GM21529 (cell line): ENCODE data around the gene NDUFS4.
"Not testable (repeated sequence)": the region's sequence is repeated elsewhere in the genome, so short reads cannot be mapped to it uniquely, and the experiment has no call there.

ENCODE experiments used
- ATAC-seq: cut with Tn5 transposase; IDR thresholded peaks from one replicate; pipeline ENCODE4 v1.9.1; 2021; ENCODE audit not compliant: unreplicated experiment

NDUFS4 gene

DNA sequence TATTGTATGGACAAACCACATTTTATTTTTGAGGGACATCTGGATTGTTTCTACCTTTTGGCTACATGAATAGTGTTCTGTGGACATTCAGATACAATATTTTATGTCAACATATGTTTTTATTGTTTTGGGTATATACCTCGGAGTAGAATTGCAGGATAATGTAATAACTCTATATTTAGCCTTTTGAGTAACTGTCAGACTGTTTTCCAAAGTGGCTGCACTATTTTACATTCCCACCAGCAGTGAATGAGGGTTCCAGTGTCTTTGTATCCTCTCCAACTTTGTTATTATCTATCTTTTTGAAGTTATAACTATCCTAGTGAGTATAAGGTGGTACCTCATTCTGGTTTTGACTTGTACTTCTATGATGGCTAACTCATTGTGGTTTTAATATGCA is 11.0 kb downstream of the NDUFS4 start:
- no peak for ATAC-seq

GRCh38 chr5:53575101-53575500 is 14.7 kb downstream of the NDUFS4 start:
- no peak for ATAC-seq

DNA sequence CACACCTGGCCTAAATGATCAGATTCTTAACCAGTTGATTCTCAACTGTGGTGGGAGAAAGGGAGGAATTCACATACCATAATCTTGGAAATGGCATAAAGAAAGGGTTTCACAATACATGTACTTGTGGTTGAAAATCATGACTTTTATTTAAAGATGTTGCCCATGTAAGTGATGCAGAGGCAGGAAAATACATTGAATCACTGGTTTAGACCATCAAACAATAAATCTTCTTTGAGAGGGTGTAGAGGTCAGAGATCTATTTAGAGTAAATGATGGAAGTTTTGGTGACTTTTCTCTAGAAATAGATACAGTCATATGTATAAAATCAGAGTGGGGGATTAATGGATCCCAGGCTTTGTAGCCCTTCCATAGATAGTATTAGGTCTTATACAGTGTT is 15.4 kb downstream of the NDUFS4 start:
- no peak for ATAC-seq

DNA sequence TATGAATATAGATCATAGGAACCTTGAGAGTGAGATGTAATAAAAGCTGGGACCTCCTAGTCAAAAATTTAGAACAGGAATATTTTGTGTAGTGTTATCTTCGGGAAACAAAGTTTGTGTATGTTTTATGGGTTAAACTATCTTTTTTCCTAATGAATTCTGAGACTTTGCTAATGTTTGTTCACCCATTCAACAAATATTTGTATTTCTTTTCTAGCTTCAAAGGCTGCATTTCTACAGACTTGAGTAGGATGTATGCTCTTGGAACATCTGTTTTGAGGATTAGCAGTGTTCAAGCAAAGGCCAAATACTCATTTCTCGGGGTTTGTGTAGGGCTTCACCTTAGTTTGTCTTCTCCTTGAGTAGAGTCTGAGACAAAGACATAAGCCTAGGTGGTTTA is 16.2 kb downstream of the NDUFS4 start:
- no peak for ATAC-seq

- ATAC-seq: no peak
These were observed 18.4 kb downstream of the NDUFS4 start for GRCh38 chr5:53578854-53579253.

GRCh38 chr5:53580547-53580946 is 20.1 kb downstream of the NDUFS4 start:
- no peak for ATAC-seq

DNA sequence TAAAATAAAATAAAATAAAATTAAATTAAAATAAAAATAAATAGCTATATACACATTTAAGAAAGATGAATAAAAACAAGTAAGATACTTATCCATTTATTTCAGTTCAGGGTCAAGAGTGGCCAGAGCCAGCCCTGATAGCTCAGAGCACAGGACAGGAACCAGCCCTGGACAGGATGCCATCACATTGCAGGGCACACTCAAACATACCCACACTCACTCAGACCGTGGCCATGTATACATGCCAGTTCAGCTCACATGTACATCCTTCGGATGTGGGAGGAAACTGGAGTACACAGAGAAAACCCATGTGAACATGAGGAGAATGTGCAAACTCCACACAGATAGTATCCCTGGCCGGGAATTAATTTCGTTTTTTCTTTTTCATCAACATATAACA is 21.8 kb downstream of the NDUFS4 start:
- ATAC-seq: no peak

DNA sequence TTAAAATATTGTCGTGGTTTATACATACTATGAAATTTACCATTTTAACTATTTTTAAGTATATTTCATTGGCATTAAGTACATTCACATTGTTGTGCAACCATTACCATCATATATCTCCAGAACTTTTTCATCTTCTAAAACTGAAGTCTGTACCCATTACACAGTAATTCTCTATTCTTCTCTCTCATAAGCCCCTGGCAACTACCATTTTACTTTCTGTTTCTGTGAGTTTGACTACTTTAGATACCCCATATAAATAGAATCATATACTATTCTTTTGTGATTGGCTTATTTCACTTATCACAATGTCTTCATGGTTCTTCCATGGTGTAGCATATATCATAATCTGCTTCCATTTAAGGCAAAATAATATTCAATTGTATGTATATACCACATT is 30.3 kb downstream of the NDUFS4 start:
- ATAC-seq: no peak

DNA sequence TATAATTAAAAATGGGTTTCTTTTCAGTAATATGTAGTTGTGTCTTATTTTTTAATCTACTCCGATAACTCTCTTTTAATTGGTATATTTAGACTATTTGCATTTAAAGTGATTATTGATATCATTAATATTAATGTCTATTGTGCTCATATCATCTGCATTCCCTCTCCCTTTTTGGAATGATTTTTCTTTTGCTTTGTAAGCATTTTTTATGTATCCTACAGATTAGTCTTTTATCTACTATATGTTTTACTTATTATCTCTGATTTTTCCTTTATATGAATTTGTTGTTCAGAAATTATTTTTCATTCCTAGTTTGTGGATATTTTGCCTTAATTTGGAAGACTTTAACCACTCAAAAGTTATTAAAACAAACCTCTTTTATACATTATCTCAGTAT is 34.0 kb downstream of the NDUFS4 start:
- ATAC-seq: no peak

DNA sequence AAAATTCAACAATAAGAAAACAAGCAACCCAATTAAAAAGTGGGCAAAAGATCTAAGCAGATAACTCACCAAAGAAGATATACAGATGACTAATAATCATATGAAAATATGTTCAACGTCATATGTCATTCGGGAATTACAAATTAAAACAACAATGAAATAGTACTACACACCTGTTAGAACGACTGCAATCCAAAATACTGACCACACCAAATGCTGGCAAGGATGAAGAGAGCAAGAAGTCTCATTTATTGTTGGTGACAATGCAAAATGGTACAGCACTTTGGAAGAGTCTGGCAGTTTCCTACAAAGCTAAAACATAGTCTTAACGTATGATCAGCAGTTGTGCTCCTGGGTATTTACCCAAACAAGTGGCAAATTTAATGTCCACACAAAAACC is 37.5 kb downstream of the NDUFS4 start:
- no peak for ATAC-seq

GRCh38 chr5:53601570-53601969 is 41.1 kb downstream of the NDUFS4 start:
- no peak for ATAC-seq

DNA sequence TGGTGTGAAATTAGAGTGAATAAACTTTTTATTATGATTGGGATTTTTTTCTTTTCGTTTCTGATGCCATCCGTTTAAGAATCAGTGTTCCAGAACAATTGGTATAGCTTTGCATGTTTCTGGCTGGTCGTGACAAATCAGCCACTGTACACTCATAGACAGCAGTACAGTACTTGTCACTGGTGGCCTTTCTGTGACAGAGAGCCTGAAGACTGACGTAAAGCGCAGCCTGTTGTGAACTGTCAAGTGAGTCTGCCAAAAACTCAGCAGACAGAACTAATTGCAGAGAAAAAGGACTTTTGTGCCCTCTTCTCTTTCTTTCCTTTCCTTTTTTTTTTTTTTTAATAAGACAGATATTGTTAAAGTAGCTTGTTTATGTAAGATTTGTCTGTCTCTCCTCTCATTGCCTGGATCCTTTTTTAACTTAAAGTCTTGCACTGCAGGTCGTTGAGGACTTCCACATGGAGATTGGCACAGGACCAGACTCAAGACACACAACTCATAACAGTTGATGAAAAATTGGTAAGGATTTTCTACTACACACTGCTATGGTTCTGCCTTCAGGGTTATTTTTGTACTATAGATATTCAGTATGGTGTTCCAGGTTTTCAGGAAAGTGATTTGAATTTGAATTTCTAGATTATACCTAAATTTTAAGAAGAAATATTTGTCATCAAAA is 42.7 kb downstream of the NDUFS4 start:
- ATAC-seq: no peak

DNA sequence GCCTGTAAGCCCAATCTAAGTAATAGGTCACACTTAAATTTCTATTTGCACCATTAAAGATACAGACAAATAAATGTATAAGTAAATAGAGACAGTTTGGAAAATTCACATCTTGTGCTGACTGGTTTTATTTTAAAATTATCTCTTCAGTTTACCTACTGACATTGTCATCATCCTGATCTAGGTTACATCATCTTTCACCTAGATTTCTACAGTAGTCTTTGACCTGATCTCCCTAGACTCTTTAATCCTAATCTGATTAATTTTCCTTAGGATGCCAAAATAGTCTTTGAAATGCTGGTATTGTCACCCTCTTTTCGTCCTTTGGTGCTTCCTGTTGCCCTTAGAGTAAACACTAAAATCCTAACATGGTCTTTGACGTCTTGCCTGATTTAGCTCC is 43.9 kb downstream of the NDUFS4 start:
- no peak for ATAC-seq

DNA sequence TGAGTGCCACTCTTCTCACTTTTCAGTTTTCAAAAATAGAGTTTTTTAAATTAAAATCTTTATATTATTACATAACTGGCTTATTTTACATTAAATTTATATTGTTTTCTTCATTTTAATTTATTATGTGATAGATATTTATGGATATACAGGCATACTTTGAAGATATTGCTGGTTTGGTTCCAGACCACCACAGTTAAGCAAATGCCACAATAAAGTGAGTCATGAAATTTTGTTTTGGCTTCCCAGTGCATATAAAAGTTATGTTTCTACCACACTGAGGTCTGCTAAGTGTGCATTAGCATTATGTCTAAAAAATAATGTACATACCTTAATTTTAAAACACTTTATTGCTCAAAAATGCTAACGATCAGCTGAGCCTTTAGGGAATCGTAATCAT is 47.4 kb downstream of the NDUFS4 start:
- no peak for ATAC-seq

DNA sequence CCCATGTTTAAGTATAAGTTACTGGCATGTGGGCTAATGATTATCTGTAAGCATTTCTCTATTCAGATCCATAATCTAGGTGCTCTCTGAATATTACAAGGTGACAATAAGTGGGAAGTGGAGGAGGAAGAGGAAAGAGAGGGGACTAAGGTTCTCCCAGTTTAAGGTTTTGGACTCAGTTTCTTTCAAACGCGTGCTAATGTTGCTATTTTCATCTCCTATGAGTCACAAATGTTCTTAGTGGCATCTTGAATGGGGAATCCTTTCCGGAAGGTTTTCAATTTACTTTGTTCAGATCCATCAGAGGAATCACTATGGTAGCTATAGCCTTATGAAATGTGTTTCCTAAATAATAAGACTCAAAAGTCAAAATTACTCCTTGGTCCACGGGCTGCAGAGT is 48.5 kb downstream of the NDUFS4 start:
- not testable (repeated sequence) for ATAC-seq

GRCh38 chr5:53613061-53613460 is 52.6 kb downstream of the NDUFS4 start:
- no peak for ATAC-seq

GRCh38 chr5:53613536-53613935 is 53.1 kb downstream of the NDUFS4 start:
- no peak for ATAC-seq

DNA sequence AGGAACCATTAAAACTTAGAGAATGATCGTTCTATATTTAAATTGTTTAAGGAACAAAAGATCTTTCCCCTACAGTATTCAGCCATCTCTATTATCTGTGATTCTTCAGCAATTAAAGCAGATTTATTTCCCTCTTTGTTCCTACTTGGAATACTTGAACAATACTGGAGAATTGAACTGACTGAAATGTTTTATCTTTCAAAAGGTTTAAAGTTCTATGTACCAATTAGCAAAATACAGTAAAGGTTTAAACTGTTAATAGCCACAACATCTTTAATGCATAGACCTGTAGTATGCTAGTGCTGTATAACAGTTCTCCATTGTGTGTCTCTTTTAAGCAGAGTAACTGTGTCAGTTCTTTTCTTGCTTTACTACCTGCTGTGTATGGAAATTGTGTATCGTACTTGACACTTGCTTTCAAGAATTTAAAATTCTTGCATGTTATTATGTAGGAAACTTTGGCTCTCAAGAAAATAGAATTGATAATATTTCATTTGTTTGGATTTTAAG is 54.0 kb downstream of the NDUFS4 start:
- ATAC-seq: no peak

GRCh38 chr5:53616939-53617549 is 56.6 kb downstream of the NDUFS4 start:
- ATAC-seq: no peak

GRCh38 chr5:53631251-53631650 is 70.8 kb downstream of the NDUFS4 start:
- ATAC-seq: no peak

GRCh38 chr5:53642061-53642460 is 81.6 kb downstream of the NDUFS4 start:
- ATAC-seq: no peak

GRCh38 chr5:53643445-53643844 is 83.0 kb downstream of the NDUFS4 start:
- ATAC-seq: no peak

DNA sequence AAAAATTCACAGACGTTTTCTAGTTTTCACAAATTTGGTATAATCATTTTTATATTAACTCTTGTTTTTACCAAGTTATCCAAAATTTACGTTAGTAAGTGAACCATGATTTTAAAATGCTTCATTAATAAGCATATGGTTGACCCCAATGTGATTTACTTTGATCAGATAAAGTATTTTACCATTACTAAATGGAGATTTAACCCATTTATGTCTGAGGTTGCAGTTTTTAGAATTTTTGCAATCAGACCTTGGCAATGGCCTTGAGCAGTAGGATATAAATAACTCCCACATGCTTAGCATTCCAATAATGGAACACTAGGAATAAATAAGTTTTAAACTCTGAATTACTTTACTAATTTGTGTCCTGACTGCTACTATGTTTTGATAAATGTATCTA is 84.6 kb downstream of the NDUFS4 start:
- ATAC-seq: no peak
